Bronchial epithelial cell (primary cell): Measurements from ENCODE around the gene LPXN. TPM values are rescaled to one million over a fixed set of nuclear protein-coding genes. Genes with fewer than 3 reads are reported as not detected.
"Not testable (repeated sequence)": the region's sequence is repeated elsewhere in the genome, so short reads cannot be mapped to it uniquely, and the experiment has no call there.

Source experiments
- DNase-seq: peaks from one replicate; pipeline ENCODE4 v3.0.0-alpha.2; 2010; ENCODE audit warnings: low read depth
- FAIRE-seq: peaks from 2 replicates; lab custom pipeline; 2011; peaks lifted over from hg19 to GRCh38; lab: Jason Lieb, UNC
- H3K27me3 ChIP-seq: 2 replicates; pipeline ENCODE4 v1.5.1; 2011; ENCODE audit warnings: low read length; ENCODE audit not compliant: control insufficient read depth, insufficient read depth
- H3K36me3 ChIP-seq: 2 replicates; pipeline ENCODE4 v1.5.1; 2011; ENCODE audit warnings: low read length; ENCODE audit not compliant: control insufficient read depth, insufficient read depth
- H3K4me3 ChIP-seq: 2 replicates; pipeline ENCODE4 v1.5.1; 2011; ENCODE audit warnings: mild to moderate bottlenecking, low read depth, low read length, control low read depth
- CTCF ChIP-seq: IDR thresholded peaks from 2 replicates; pipeline ENCODE4 v1.5.1; 2011; ENCODE audit warnings: mild to moderate bottlenecking, moderate library complexity, low read length, control low read depth, inconsistent platforms; ENCODE audit not compliant: insufficient read depth, severe bottlenecking
- total RNA-seq: library from RNA; depleted of rRNA; stranded (reverse); fragments of >200 nt; gene quantifications from 2 replicates; pipeline ENCODE4 v1.2.1, GENCODE V29; 2014

The LPXN gene
- total RNA-seq, 1 donor from 2014 or later, result 1.6 TPM

- Histone ChIP-seq H3K36me3 (no peaks in the 10 kb centered on the region), H3K4me3 (no peak overlapping the region), H3K27me3 (no peaks in the 10 kb centered on the region)
- no peak for FAIRE-seq
- no peak for TF ChIP-seq CTCF
- DNase-seq, result peak; percentile 68
Measured at GRCh38 chr11:58574881-58575280, 775 bp downstream of the LPXN start.

- DNase-seq (peak; percentile 93), FAIRE-seq (no peak)
Measured at GRCh38 chr11:58573451-58574104, 2.1 kb downstream of the LPXN start.

GRCh38 chr11:58572906-58573305 lies 2.8 kb downstream of the LPXN start:
- not testable (repeated sequence) for FAIRE-seq, DNase-seq, H3K4me3 ChIP-seq, H3K27me3 ChIP-seq, H3K36me3 ChIP-seq

More at GRCh38 chr11:58573451-58574104, 2.1 kb downstream of the LPXN start:
- Histone ChIP-seq H3K4me3 (peak overlapping the region; percentile 19), H3K27me3 (no peaks in the 10 kb centered on the region), H3K36me3 (no peaks in the 10 kb centered on the region)
- TF ChIP-seq CTCF, result no peak

- Histone ChIP-seq H3K36me3 (no peaks in the 10 kb centered on the region), H3K4me3 (no peak overlapping the region), H3K27me3 (no peaks in the 10 kb centered on the region)
- peak; percentile 73 for TF ChIP-seq CTCF
- no peak for FAIRE-seq
- DNase-seq, result peak; percentile 61
Measured at GRCh38 chr11:58567889-58568512, 7.7 kb downstream of the LPXN start.

- FAIRE-seq, result no peak
- no peak for TF ChIP-seq CTCF
- Histone ChIP-seq H3K27me3 (no peaks in the 10 kb centered on the region), H3K4me3 (no peak overlapping the region), H3K36me3 (no peaks in the 10 kb centered on the region)
- no peak for DNase-seq
Measured at GRCh38 chr11:58564231-58564630, 11.4 kb downstream of the LPXN start.

- no peaks in the 10 kb centered on the region for H3K36me3 ChIP-seq
- FAIRE-seq (no peak), DNase-seq (no peak)
- no peak overlapping the region for H3K4me3 ChIP-seq
- no peaks in the 10 kb centered on the region for H3K27me3 ChIP-seq
- TF ChIP-seq CTCF, result no peak
Measured at GRCh38 chr11:58562375-58562800, 13.3 kb downstream of the LPXN start.
